ENCODE data around the gene FBLN5.

DNA sequence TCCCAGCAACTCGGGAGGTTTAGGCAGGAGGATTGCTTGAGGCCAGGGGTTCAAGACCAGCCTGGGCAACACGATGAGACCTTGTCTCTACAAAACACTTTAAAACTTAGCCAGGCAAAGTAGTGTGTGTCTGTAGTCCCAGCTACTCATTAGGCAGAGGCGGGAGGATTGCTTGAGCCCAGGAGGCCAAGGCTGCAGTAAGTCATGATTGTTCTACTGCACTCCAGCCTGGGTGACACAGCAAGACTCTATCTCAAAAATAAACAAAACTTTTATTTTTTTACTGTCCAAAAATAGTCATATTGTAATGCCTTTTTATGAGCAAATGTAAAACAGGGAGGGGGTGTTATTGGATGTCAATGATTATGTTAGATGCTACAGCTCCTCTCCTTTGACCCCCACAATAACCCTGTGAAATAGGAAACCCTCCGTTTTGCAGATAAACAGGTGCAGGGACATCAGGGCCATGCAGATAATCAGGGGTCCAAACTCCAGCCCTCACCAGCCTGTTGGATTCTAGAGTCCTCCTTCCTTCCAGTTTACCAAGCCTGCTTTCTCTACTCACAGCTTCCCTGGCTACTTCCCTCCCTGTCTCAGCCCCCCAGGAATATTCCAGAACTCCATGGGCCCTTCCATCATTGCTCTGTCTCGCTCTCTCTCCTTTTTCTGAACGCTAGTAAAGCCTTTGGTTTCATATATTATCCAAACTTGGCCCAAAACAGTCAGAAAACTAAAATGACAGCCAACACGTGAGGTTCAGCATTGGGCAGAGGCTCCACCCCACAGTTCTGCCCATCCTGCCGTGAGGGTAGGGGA is 5.9 kb upstream of the FBLN5 start:
- TF ChIP-seq, protein P1, sequence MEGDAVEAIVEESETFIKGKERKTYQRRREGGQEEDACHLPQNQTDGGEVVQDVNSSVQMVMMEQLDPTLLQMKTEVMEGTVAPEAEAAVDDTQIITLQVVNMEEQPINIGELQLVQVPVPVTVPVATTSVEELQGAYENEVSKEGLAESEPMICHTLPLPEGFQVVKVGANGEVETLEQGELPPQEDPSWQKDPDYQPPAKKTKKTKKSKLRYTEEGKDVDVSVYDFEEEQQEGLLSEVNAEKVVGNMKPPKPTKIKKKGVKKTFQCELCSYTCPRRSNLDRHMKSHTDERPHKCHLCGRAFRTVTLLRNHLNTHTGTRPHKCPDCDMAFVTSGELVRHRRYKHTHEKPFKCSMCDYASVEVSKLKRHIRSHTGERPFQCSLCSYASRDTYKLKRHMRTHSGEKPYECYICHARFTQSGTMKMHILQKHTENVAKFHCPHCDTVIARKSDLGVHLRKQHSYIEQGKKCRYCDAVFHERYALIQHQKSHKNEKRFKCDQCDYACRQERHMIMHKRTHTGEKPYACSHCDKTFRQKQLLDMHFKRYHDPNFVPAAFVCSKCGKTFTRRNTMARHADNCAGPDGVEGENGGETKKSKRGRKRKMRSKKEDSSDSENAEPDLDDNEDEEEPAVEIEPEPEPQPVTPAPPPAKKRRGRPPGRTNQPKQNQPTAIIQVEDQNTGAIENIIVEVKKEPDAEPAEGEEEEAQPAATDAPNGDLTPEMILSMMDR (conservative IDR thresholded peaks at IDR 0.05) = no peak
- TF ChIP-seq EZH2 (IDR thresholded peaks at IDR 0.05; ENCODE audit: low read depth) = no peak

Measured in PC-9 (cell line).